ENCODE results near the gene OSGEP. TPM values are rescaled to one million over a fixed set of nuclear protein-coding genes. Genes with fewer than 3 reads are reported as not detected.

The OSGEP gene
- total RNA-seq, 4 donors from 2014 or later, result 38.7 to 105 (median 53.0) TPM

GRCh38 chr14:20499108-20499507 is 44.5 kb upstream of the OSGEP start:
- no peaks in the 10 kb centered on the region for H3K4me1 ChIP-seq
- no peaks in the 10 kb centered on the region for H3K27me3 ChIP-seq
- intact Hi-C loops (cut with DNase I; ENCODE audit: low total_unique reads), result no loop called here
- DNase-seq, result no peak
- TF ChIP-seq POLR2A (IDR thresholded peaks at IDR 0.05) (no peak), CTCF (IDR thresholded peaks at IDR 0.05) (no peak)
- H3K9me3 ChIP-seq, result no peaks in the 10 kb centered on the region
- H3K36me3 ChIP-seq, result no peaks in the 10 kb centered on the region
- no peak overlapping the region for H3K27ac ChIP-seq
- no peak overlapping the region for H3K4me3 ChIP-seq

DNA sequence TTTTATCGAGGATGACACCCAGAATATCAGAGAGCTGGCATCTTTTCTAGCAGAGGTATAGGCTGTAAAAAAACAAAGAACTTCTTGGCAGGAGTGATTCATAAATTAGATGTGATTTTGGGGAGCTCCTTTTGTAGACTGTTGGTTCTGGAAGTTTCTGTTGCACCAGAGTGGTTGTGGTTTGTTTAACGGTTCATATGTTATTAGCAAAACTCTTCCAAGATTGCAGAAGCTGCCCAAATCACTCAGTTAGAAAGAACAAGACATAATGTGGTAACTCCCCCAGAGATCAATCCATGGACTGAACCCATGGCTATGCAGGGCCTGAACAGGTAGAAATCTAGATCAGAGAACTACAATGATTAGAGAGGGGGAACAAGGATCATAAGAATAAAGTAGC is 44.0 kb upstream of the OSGEP start:
- TF ChIP-seq CTCF (IDR thresholded peaks at IDR 0.05) (no peak), POLR2A (IDR thresholded peaks at IDR 0.05) (no peak)
- H3K27me3 ChIP-seq, result no peaks in the 10 kb centered on the region
- no peaks in the 10 kb centered on the region for H3K9me3 ChIP-seq
- H3K4me3 ChIP-seq, result no peak overlapping the region
- DNase-seq, result no peak
- H3K36me3 ChIP-seq, result no peaks in the 10 kb centered on the region
- no peaks in the 10 kb centered on the region for H3K4me1 ChIP-seq
- intact Hi-C loops (cut with DNase I; ENCODE audit: low total_unique reads), result no loop called here
- no peak overlapping the region for H3K27ac ChIP-seq

DNA sequence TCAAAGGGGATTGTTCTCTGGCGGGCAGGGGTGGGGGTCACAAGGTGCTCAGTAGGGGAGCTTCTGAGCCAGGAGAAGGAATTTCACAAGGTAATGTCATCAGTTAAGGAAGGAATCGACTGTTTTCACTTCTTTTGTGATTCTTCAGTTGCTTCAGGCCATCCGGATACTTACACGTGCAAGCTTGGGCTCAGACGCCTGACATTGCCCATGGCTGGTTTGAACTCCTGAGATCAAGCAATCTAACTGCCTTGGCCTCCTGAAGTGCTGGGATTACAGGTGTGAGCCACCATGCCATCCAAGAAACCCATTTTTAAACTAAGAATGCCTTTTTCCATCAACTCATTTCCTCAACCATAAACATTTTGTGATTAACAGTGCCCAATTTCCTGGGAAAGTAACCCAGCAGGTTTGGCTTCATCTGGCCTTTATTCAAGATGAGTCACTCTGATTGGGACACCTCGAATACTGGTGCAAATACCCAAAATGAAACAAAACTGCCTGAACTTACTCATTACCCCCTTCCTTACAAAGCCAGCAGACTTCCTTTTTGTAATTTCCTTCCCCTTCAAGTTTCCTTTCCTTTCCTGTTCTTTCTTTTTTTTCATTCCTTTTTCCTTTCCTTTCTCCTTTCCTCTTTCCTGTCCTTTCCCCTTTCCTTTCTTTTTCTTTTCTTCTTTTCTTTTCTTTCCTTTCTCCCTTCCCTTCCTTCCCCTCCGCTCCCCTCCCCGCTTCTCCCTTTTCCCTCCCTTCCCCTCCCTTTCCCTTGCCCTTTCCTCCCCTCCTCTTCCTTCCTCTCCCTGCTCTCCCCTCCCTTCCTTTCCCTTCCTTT is 40.5 kb upstream of the OSGEP start:
- H3K36me3 ChIP-seq, result no peaks in the 10 kb centered on the region
- no peak for DNase-seq
- no peaks in the 10 kb centered on the region for H3K9me3 ChIP-seq
- no peak for TF ChIP-seq CTCF (IDR thresholded peaks at IDR 0.05)
- TF ChIP-seq POLR2A (IDR thresholded peaks at IDR 0.05), result no peak
- no peak overlapping the region for H3K4me3 ChIP-seq
- intact Hi-C loops (cut with DNase I; ENCODE audit: low total_unique reads), result no loop called here
- H3K27me3 ChIP-seq, result no peaks in the 10 kb centered on the region
- no peak overlapping the region for H3K27ac ChIP-seq
- no peaks in the 10 kb centered on the region for H3K4me1 ChIP-seq

DNA sequence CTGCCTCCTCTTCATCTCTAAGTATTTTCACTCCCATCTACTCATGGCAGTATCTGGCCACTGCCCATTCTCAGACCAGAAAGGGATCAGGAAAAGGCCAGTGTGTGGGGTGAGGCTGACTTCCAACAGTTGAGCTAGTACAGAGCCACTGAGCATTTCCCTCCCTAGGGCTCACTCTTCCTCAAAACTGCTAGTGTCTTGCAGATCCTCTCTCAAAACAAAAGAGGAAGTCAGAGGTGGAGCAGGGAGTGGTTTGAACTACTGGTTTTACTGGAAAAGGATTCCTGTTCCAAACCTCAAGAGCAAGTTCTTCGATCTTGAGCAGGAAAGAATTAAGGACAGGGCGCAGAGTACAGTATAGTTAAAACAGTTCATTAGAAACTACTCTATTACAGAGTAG is 39.0 kb upstream of the OSGEP start:
- no peaks in the 10 kb centered on the region for H3K27me3 ChIP-seq
- intact Hi-C loops (cut with DNase I; ENCODE audit: low total_unique reads), result no loop called here
- no peak overlapping the region for H3K4me3 ChIP-seq
- DNase-seq, result no peak
- no peaks in the 10 kb centered on the region for H3K4me1 ChIP-seq
- TF ChIP-seq POLR2A (IDR thresholded peaks at IDR 0.05) (no peak), CTCF (IDR thresholded peaks at IDR 0.05) (no peak)
- H3K9me3 ChIP-seq, result no peaks in the 10 kb centered on the region
- H3K36me3 ChIP-seq, result no peaks in the 10 kb centered on the region
- H3K27ac ChIP-seq, result no peak overlapping the region

- TF ChIP-seq CTCF (IDR thresholded peaks at IDR 0.05) (no peak), POLR2A (IDR thresholded peaks at IDR 0.05) (no peak)
- Histone ChIP-seq H3K9me3 (no peaks in the 10 kb centered on the region), H3K27me3 (no peaks in the 10 kb centered on the region), H3K36me3 (no peaks in the 10 kb centered on the region), H3K4me3 (no peak overlapping the region), H3K4me1 (no peaks in the 10 kb centered on the region), H3K27ac (no peak overlapping the region)
- intact Hi-C loops (cut with DNase I; ENCODE audit: low total_unique reads), result no loop called here
- DNase-seq, result no peak
Measured at GRCh38 chr14:20492486-20492885, 37.9 kb upstream of the OSGEP start.
